H1 (cell line): ENCODE measurements around the gene FOSB. TPM values are rescaled to one million over a fixed set of nuclear protein-coding genes. Genes with fewer than 3 reads are reported as not detected.

Source experiments
- CTCF ChIA-PET: fragments of 300-600 bp; sonication (Branson Sonifier 250); formaldehyde crosslinking; loops from one replicate; lab custom pipeline; 2021; ENCODE audit not compliant: partially characterized antibody; lab: Charles Lee
- POLR2A ChIA-PET: fragments of 300-600 bp; sonication (Branson Sonifier 250); formaldehyde crosslinking; loops from one replicate; lab custom pipeline; 2021; ENCODE audit warnings: inconsistent platforms; ENCODE audit not compliant: partially characterized antibody; lab: Charles Lee
- DNase-seq, 2 experiments: peaks; one replicate each; pipeline versions ENCODE4 v3.0.0 to v3.0.0-alpha.2; 2010 to 2022; ENCODE audit warnings: low spot score in 2 of 2, low read depth in 1 of 2, mixed read lengths in 1 of 2
- FAIRE-seq: peaks from 2 replicates; lab custom pipeline; 2011; peaks lifted over from hg19 to GRCh38; lab: Jason Lieb, UNC
- H2AFZ ChIP-seq: 2 replicates; pipeline ENCODE4 v1.8.1; 2012; ENCODE audit warnings: low read length, inconsistent platforms
- H2AK5ac ChIP-seq: 2 replicates; pipeline ENCODE4 v1.6.1; 2013; ENCODE audit warnings: low read depth, low read length
- H2BK120ac ChIP-seq: replicated peaks from 2 replicates; pipeline ENCODE3; 2013; ENCODE audit warnings: low read depth, low read length, inconsistent platforms
- H2BK12ac ChIP-seq: 2 replicates; pipeline ENCODE4 v1.6.1; 2013; ENCODE audit warnings: low read depth, low read length
- H2BK15ac ChIP-seq: 2 replicates; pipeline ENCODE4 v1.6.1; 2013; ENCODE audit warnings: low read length
- H2BK20ac ChIP-seq: 2 replicates; pipeline ENCODE4 v1.6.1; 2013; ENCODE audit warnings: low read length
- H2BK5ac ChIP-seq: 2 replicates; pipeline ENCODE4 v1.6.1; 2013; ENCODE audit warnings: low read depth, low read length
- H3K14ac ChIP-seq: 2 replicates; pipeline ENCODE4 v1.6.1; 2013; ENCODE audit warnings: inconsistent platforms; ENCODE audit not compliant: insufficient read length
- H3K18ac ChIP-seq: 2 replicates; pipeline ENCODE4 v1.6.1; 2013; ENCODE audit warnings: low read length; ENCODE audit errors: extremely low read depth
- H3K23ac ChIP-seq: 2 replicates; pipeline ENCODE4 v1.6.1; 2013; ENCODE audit warnings: inconsistent platforms; ENCODE audit not compliant: insufficient read length
- H3K23me2 ChIP-seq: 2 replicates; pipeline ENCODE4 v1.6.1; 2013; ENCODE audit warnings: low read depth, low read length
- H3K27ac ChIP-seq: 2 replicates; pipeline ENCODE4 v1.6.1; 2011; ENCODE audit warnings: low read depth, low read length, inconsistent platforms
- H3K27me3 ChIP-seq, 4 experiments: replicated peaks in 1 of 4; 1 replicate in 1 of 4; 2 replicates in 3 of 4; pipeline versions ENCODE4 v1.6.1 to v1.8.1; 2011 to 2013; ENCODE audit warnings: low read length in 3 of 4, mild to moderate bottlenecking in 3 of 4, inconsistent platforms in 2 of 4, mixed read lengths in 2 of 4, moderate library complexity in 1 of 4; ENCODE audit not compliant: control insufficient read depth in 3 of 4, insufficient read depth in 3 of 4; ENCODE audit errors: extremely low read depth in 1 of 4
- H3K36me3 ChIP-seq, 4 experiments: 2 replicates each; pipeline versions ENCODE4 v1.6.1 to v1.8.1; 2011 to 2013; ENCODE audit warnings: mild to moderate bottlenecking in 4 of 4, low read length in 3 of 4, moderate library complexity in 2 of 4, control low read depth in 1 of 4, inconsistent platforms in 1 of 4; ENCODE audit not compliant: insufficient read depth in 4 of 4, control insufficient read depth in 2 of 4
- H3K4ac ChIP-seq: replicated peaks from 2 replicates; pipeline ENCODE3; 2013; ENCODE audit warnings: low read length, low read depth, mixed read lengths, inconsistent platforms; ENCODE audit not compliant: insufficient read length
- H3K4me1 ChIP-seq, 4 experiments: replicated peaks in 1 of 4; 1 replicate in 1 of 4; 2 replicates in 3 of 4; pipeline versions ENCODE4 v1.6.1 to v1.8.1; 2011 to 2013; ENCODE audit warnings: low read length in 3 of 4, inconsistent platforms in 2 of 4, mixed read lengths in 1 of 4; ENCODE audit not compliant: insufficient read depth in 4 of 4, control insufficient read depth in 3 of 4
- H3K4me2 ChIP-seq, 2 experiments: 2 replicates each; pipeline versions ENCODE4 v1.6.1 to v1.8.1; 2011 to 2013; ENCODE audit warnings: low read depth in 2 of 2, low read length in 2 of 2, control low read depth in 1 of 2, inconsistent platforms in 1 of 2, mild to moderate bottlenecking in 1 of 2; ENCODE audit not compliant: insufficient read depth in 1 of 2
- H3K4me3 ChIP-seq, 4 experiments: fragments of 200-600, 300-600 bp in 1 of 4; sonication (generic), shearing (Covaris generic), sonication (Bioruptor Twin) in 1 of 4; 2 replicates each; pipeline versions ENCODE4 v1.5.1 to v1.8.1; 2011 to 2016; ENCODE audit warnings: low read length in 4 of 4, low read depth in 3 of 4, control low read depth in 2 of 4, inconsistent platforms in 2 of 4, mild to moderate bottlenecking in 2 of 4, mixed read lengths in 1 of 4, moderate library complexity in 1 of 4; ENCODE audit not compliant: insufficient read depth in 2 of 4; ENCODE audit errors: extremely low read depth in 1 of 4
- H3K56ac ChIP-seq: replicated peaks from 2 replicates; pipeline ENCODE3; 2013; ENCODE audit warnings: low read depth, mild to moderate bottlenecking, mixed read lengths, low read length, inconsistent platforms; ENCODE audit not compliant: insufficient read length
- H3K79me1 ChIP-seq: 2 replicates; pipeline ENCODE4 v1.6.1; 2013; ENCODE audit warnings: low read depth, low read length, control low read depth
- H3K79me2 ChIP-seq, 2 experiments: 2 replicates each; pipeline versions ENCODE4 v1.6.1 to v1.8.1; 2012 to 2013; ENCODE audit warnings: low read length in 2 of 2, mild to moderate bottlenecking in 2 of 2, inconsistent platforms in 1 of 2; ENCODE audit not compliant: insufficient read depth in 2 of 2, control insufficient read depth in 1 of 2
- H3K9ac ChIP-seq, 4 experiments: replicated peaks in 1 of 4; 1 replicate in 1 of 4; 2 replicates in 3 of 4; pipeline versions ENCODE4 v1.6.1 to v1.8.1; 2011 to 2013; ENCODE audit warnings: low read depth in 3 of 4, low read length in 3 of 4, control low read depth in 2 of 4, mild to moderate bottlenecking in 2 of 4, moderate library complexity in 2 of 4, inconsistent platforms in 1 of 4; ENCODE audit errors: extremely low read depth in 1 of 4
- H3K9me3 ChIP-seq, 2 experiments: 2 replicates each; pipeline versions ENCODE4 v1.6.1 to v1.8.1; 2012 to 2013; ENCODE audit warnings: mild to moderate bottlenecking in 2 of 2, moderate library complexity in 2 of 2, control low read depth in 1 of 2, inconsistent platforms in 1 of 2, low read depth in 1 of 2, low read length in 1 of 2, mixed read lengths in 1 of 2; ENCODE audit not compliant: insufficient read depth in 2 of 2
- H4K20me1 ChIP-seq, 2 experiments: replicated peaks in 1 of 2; 2 replicates each; pipeline versions ENCODE3 to v1.8.1; 2011 to 2013; ENCODE audit warnings: inconsistent platforms in 2 of 2, low read length in 2 of 2, mild to moderate bottlenecking in 1 of 2; ENCODE audit not compliant: insufficient read depth in 2 of 2, control insufficient read depth in 1 of 2
- H4K5ac ChIP-seq: 2 replicates; pipeline ENCODE4 v1.6.1; 2013; ENCODE audit warnings: low read length, low read depth, mixed read lengths, inconsistent platforms; ENCODE audit not compliant: insufficient read length
- H4K8ac ChIP-seq: 2 replicates; pipeline ENCODE4 v1.8.0; 2013; ENCODE audit warnings: mild to moderate bottlenecking, moderate library complexity, low read length, inconsistent platforms; ENCODE audit not compliant: insufficient read depth; ENCODE audit errors: extremely low read depth
- H4K91ac ChIP-seq: replicated peaks from 2 replicates; pipeline ENCODE3; 2013; ENCODE audit warnings: low read length, mixed read lengths, inconsistent platforms; ENCODE audit not compliant: insufficient read length
- ASH2L ChIP-seq: fragments of 200-600, 300-600 bp; sonication (generic); IDR thresholded peaks from one replicate; pipeline ENCODE4 v1.7.1; 2017; ENCODE audit warnings: low read length
- CREB1 ChIP-seq: IDR thresholded peaks from 2 replicates; pipeline ENCODE4 v1.6.1; 2012; ENCODE audit warnings: inconsistent platforms
- HDAC2 ChIP-seq, 2 experiments: fragments of 300-600 bp in 1 of 2; sonication (generic) in 1 of 2; IDR thresholded peaks; 2 replicates each; pipeline ENCODE4 v1.6.1; 2011 to 2012; ENCODE audit warnings: low read depth in 2 of 2, low read length in 2 of 2, mild to moderate bottlenecking in 2 of 2, moderate library complexity in 2 of 2, borderline replicate concordance in 1 of 2, inconsistent platforms in 1 of 2
- SIN3A ChIP-seq, 2 experiments: IDR thresholded peaks in 1 of 2; conservative IDR thresholded peaks in 1 of 2; 2 replicates each; pipeline ENCODE4 v1.6.1; 2011 to 2012; ENCODE audit warnings: low read length in 2 of 2, improper control_type of control experiment in 1 of 2, low read depth in 1 of 2, mild to moderate bottlenecking in 1 of 2
- SP1 ChIP-seq: IDR thresholded peaks from 2 replicates; pipeline ENCODE4 v1.6.1; 2011; ENCODE audit warnings: low read depth, low read length
- TBP ChIP-seq: IDR thresholded peaks from 2 replicates; pipeline ENCODE4 v1.6.1; 2011; ENCODE audit warnings: low read depth, low read length, improper control_type of control experiment
- WGBS, 2 experiments: shearing (Covaris generic) in 1 of 2; methylation state at CpG; one replicate each; pipeline versions ENCODE4 v1.1.6 to v1.1.7; 2013 to 2015; ENCODE audit warnings: low lambda C conversion rate in 2 of 2, mixed read lengths in 2 of 2, inconsistent platforms in 1 of 2, low coverage in 1 of 2, missing lambda C conversion rate in 1 of 2; ENCODE audit not compliant: insufficient replicate concordance in 2 of 2, insufficient coverage in 1 of 2, insufficient read length in 1 of 2; ENCODE audit errors: extremely low coverage in 1 of 2, missing lambda C conversion rate in 1 of 2; 5-methylcytosine and 5-hydroxymethylcytosine counted together
- polyA plus RNA-seq, 7 experiments: library from polyadenylated mRNA; depleted of rRNA in 3 of 7; stranded (reverse) in 5 of 7; unstranded in 2 of 7; fragments of >200 nt in 5 of 7; fragments of 200-250 nt in 2 of 7; gene quantifications; 1 replicate in 5 of 7; 2 replicates in 1 of 7; 4 replicates in 1 of 7; pipeline versions ENCODE4 v1.2.1 to v1.2.3, GENCODE V29; 2011 to 2013; ENCODE audit warnings: missing spikeins in 2 of 7, mixed read lengths in 2 of 7
- total RNA-seq: library from RNA; stranded (reverse); fragmentation: NEBNext Ultra II Directional; extraction: Animal tissue kit (Norgen Biotek cat#: 25700); gene quantifications from 2 replicates; pipeline ENCODE4 v1.2.1, GENCODE V29; 2021

Gene FOSB
- total and polyA plus RNA-seq, 2 of the 8 experiments (the other 6 are each of a cell fraction or from before 2014, with no cell fraction given) = 0.44 to 2.7 TPM

DNA sequence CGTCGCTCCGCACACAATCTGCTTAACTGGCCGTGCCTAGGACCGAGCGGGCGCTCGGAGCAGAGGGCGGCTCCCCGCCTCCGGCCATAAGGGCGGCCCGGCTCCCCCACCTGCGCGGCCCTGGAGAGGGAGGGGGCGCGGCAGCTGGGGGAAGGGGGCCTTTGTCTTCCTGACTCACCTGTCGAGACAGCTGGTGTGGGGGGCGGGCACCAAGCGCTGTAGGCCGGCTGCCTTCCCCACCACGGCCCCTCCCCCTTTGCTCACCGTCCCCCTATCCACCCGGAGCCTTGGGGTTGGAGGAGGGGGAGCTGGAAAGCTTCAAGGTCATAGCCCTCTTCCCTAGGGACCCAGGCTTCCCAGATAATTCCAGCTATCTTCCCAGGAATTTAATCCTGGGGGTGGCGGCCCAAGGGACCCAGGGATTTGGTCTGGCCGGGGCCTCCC is 40.6 kb downstream of the FOSB start:
- POLR2A ChIA-PET = interaction anchor here (1.0 to 3.2 kb wide), 16 partner anchors 9 to 184 kb away, joined by 3 to 25 read pairs (median 5); partner anchors contain the start of genes PPM1N, QPCTL, RTN2 and SNRPD2
- no peaks in the 10 kb centered on the region for H3K36me3 ChIP-seq
- H4K91ac ChIP-seq = peak overlapping the region; percentile 93
- 0% methylated on average over 1 of the region's 26 CpGs; no CpG with 5 or more reads in 1 of the 2 experiments for WGBS, 2 experiments
- H3K18ac ChIP-seq = peak overlapping the region; percentile 97
- H2BK120ac ChIP-seq = peak overlapping the region; percentile 83
- H2BK15ac ChIP-seq = no peak overlapping the region
- H3K27me3 ChIP-seq = no peaks in the 10 kb centered on the region
- no peak overlapping the region for H2AK5ac ChIP-seq
- no peak overlapping the region for H2BK20ac ChIP-seq
- peak overlapping the region; percentile 71; the same call in 1 of the 2 replicates for H2BK12ac ChIP-seq
- H3K4me1 ChIP-seq = peaks cover 3 to 8% (median 6%) of the 10 kb centered on the region in 4 experiments; a peak in 6 of 7 replicates
- no peak overlapping the region for H2AFZ ChIP-seq
- H3K9me3 ChIP-seq = no peaks in the 10 kb centered on the region
- H4K8ac ChIP-seq = no peak overlapping the region
- H3K4me2 ChIP-seq = peak overlapping the region; percentile 56 to 93
- peak overlapping the region; percentile 91 for H4K5ac ChIP-seq
- peak overlapping the region; percentile 96; the same call in 1 of the 2 replicates for H2BK5ac ChIP-seq
- peak in 1 of 2 experiments; percentile 87; a peak in 2 of 4 replicates for TF ChIP-seq SIN3A (conservative IDR thresholded peaks at IDR 0.05 in 1 of 2, IDR thresholded peaks at IDR 0.05 in 1 of 2; ENCODE audit: low read depth in 1 of 2, low read length in 2 of 2)
- 0 out of 4 replicates have a peak, but pooled peaks of 1 of the 2 experiments have one; percentile 45 for TF ChIP-seq HDAC2 (IDR thresholded peaks at IDR 0.05; ENCODE audit: borderline replicate concordance in 1 of 2, low read depth in 2 of 2, low read length in 2 of 2)
- no peak for TF ChIP-seq CREB1
- peak; percentile 18 for TF ChIP-seq ASH2L
- TF ChIP-seq TBP = 0 out of 2 replicates have a peak, but pooled peaks have one; percentile 7
- TF ChIP-seq SP1 = 0 out of 2 replicates have a peak, but pooled peaks have one; percentile 28
- H3K56ac ChIP-seq = peak overlapping the region; percentile 96
- peaks cover 1 to 10% of the 10 kb centered on the region in 2 experiments for H4K20me1 ChIP-seq
- CTCF ChIA-PET = interaction anchor here (1.3 to 1.9 kb wide), 4 partner anchors 14 to 133 kb away, joined by 3 to 6 read pairs (median 3); no protein-coding TSS in a partner anchor
- H3K9ac ChIP-seq = peak overlapping the region; percentile 61 to 83 (median 76); a peak in 6 of 7 replicates
- peak overlapping the region; percentile 66; the same call in 1 of the 2 replicates for H3K27ac ChIP-seq
- H3K14ac ChIP-seq = no peak overlapping the region
- peak overlapping the region; percentile 27 for H3K4ac ChIP-seq
- FAIRE-seq (no peak), DNase-seq (peak in 1 of 2 experiments; percentile 80)
- no peak overlapping the region for H3K23ac ChIP-seq
- peak overlapping the region; percentile 72 to 97 (median 95) for H3K4me3 ChIP-seq
- H3K79me2 ChIP-seq = peaks cover 24 to 54% of the 10 kb centered on the region in 2 experiments
- peaks cover 7% of the 10 kb centered on the region; the same call in 1 of the 2 replicates for H3K23me2 ChIP-seq
- H3K79me1 ChIP-seq = peaks cover 14% of the 10 kb centered on the region
